Measurements from ENCODE around the gene FRMPD1.

DNA sequence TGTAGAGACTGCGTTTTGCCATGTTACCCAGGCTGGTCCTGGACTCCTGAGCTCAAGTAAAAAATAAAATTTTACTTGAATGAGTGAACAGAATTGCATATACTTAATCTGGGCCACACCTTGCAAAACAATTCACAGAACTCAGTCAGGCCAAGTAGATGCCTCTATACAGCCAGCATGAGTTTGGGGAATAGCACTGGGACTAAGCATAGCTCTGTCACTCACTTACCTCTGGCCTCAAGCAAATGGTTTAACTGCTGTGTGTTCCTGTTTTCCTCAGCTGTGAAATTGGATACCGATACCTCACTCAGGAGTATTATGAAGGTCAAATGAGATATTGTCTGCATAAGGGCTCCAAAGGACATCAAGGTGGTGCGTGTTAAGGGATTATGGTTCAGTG, 10.9 kb upstream of the FRMPD1 start:
- TF ChIP-seq GATA2 (IDR thresholded peaks at IDR 0.05; ENCODE audit: low read depth, low read length) (no peak), GATA3 (IDR thresholded peaks at IDR 0.05; ENCODE audit: low read depth, low read length) (no peak)

Measured in SH-SY5Y (cell line).